Thyroid gland (tissue), 4 donors: ENCODE measurements around the gene FANCG.

Experiments
- POLR2A ChIP-seq, 2 donors: fragments of 450-650 bp; IDR thresholded peaks; one replicate each; pipeline ENCODE4 v1.6.1; 2017; ENCODE audit warnings: antibody characterized with exemption in 2 of 2, mild to moderate bottlenecking in 2 of 2, moderate library complexity in 1 of 2
- TF ChIP-seq, protein P1 (sequence below), 6 experiments: fragments of 200-600 bp in 3 of 6; fragments of 450-650 bp in 3 of 6; sonication (generic) in 3 of 6; IDR thresholded peaks; one replicate each; pipeline ENCODE4 v1.5.1; 2016 to 2019; ENCODE audit warnings: antibody characterized with exemption in 6 of 6, mild to moderate bottlenecking in 2 of 6, inconsistent platforms in 1 of 6, moderate library complexity in 1 of 6

- TF ChIP-seq, protein P1, sequence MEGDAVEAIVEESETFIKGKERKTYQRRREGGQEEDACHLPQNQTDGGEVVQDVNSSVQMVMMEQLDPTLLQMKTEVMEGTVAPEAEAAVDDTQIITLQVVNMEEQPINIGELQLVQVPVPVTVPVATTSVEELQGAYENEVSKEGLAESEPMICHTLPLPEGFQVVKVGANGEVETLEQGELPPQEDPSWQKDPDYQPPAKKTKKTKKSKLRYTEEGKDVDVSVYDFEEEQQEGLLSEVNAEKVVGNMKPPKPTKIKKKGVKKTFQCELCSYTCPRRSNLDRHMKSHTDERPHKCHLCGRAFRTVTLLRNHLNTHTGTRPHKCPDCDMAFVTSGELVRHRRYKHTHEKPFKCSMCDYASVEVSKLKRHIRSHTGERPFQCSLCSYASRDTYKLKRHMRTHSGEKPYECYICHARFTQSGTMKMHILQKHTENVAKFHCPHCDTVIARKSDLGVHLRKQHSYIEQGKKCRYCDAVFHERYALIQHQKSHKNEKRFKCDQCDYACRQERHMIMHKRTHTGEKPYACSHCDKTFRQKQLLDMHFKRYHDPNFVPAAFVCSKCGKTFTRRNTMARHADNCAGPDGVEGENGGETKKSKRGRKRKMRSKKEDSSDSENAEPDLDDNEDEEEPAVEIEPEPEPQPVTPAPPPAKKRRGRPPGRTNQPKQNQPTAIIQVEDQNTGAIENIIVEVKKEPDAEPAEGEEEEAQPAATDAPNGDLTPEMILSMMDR (IDR thresholded peaks at IDR 0.05) = no peak
- no peak for TF ChIP-seq POLR2A (IDR thresholded peaks at IDR 0.05)
Measured at GRCh38 chr9:35085078-35085477, 5.3 kb upstream of the FANCG start.
